GM12872 (cell line): ENCODE measurements around the gene NDUFAB1.

Experiments
- TF ChIP-seq, protein P1 (sequence below): IDR thresholded peaks from 3 replicates; pipeline ENCODE4 v1.5.1; 2011; ENCODE audit warnings: low read depth, mild to moderate bottlenecking, low read length, moderate library complexity; ENCODE audit not compliant: insufficient read depth

The NDUFAB1 gene

DNA sequence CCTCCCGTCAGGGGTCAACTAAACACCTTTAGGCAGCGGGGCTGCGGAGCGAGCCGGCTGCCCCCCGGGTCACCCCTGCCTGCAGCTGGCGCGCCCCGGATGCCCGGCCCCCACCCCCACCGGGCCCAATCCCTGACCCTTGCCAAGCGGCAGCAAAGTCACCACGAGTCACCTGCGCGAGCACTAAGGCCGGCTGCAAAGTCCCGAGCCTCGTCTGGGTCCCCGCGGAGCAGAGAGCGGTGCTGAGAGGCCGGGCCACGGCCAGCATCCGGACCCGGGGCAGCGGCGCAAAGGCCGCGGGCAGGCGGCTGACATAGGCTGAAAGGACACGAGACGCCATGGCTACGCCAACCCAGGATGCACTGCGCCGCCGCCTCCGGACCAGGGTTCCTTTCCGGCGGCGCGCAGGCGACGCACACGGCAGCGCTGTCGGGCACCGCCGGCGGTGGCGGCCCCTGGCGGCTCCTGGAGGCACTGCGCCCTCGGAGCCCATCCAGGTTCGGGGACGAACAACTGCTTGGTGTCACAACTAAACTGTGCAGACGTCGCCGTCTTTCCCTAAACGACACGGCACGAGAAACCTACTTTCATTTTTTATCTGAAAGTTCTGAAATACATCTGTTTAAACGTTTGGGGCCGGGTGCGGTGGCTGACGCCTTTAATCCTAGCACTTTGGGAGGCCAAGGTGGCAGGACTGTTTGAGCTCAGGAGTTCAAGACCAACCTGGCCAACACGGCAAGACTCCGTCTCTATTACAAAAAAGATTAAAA, at the start of gene NDUFAB1:
Gene NDUFAB1, minus strand, starts transcription at position 366 of the 770 bp plus-strand sequence. Its CDS starts 26 bp downstream, at position 340.
- TF ChIP-seq, protein P1, sequence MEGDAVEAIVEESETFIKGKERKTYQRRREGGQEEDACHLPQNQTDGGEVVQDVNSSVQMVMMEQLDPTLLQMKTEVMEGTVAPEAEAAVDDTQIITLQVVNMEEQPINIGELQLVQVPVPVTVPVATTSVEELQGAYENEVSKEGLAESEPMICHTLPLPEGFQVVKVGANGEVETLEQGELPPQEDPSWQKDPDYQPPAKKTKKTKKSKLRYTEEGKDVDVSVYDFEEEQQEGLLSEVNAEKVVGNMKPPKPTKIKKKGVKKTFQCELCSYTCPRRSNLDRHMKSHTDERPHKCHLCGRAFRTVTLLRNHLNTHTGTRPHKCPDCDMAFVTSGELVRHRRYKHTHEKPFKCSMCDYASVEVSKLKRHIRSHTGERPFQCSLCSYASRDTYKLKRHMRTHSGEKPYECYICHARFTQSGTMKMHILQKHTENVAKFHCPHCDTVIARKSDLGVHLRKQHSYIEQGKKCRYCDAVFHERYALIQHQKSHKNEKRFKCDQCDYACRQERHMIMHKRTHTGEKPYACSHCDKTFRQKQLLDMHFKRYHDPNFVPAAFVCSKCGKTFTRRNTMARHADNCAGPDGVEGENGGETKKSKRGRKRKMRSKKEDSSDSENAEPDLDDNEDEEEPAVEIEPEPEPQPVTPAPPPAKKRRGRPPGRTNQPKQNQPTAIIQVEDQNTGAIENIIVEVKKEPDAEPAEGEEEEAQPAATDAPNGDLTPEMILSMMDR, result peak; percentile 96

DNA sequence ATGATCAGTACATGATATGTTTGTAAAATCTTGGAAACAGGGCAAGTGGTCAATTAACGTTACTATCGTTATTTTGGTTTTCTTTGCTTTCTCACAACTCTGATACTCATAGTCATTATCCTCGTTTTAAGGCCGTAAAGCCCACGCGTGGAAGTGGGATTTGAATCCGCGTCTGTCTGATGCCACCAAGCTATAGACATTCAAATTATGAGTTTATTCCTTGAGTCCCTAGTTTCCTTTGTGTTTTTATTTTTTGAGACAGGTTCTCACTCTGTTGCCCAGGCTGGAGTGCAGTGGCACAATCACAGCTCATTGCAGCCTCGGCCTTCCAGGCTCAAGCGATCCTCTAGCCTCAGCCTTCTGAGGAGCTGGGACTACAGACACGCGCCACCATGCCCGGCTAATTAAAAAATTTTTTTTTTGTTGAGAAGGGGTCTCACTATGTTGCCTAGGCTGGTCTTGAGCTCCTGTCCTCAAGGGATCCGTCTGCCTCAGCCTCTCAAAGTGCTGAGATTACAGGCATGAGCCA, 46.2 kb upstream of the NDUFAB1 start:
- TF ChIP-seq, protein P1, result no peak

DNA sequence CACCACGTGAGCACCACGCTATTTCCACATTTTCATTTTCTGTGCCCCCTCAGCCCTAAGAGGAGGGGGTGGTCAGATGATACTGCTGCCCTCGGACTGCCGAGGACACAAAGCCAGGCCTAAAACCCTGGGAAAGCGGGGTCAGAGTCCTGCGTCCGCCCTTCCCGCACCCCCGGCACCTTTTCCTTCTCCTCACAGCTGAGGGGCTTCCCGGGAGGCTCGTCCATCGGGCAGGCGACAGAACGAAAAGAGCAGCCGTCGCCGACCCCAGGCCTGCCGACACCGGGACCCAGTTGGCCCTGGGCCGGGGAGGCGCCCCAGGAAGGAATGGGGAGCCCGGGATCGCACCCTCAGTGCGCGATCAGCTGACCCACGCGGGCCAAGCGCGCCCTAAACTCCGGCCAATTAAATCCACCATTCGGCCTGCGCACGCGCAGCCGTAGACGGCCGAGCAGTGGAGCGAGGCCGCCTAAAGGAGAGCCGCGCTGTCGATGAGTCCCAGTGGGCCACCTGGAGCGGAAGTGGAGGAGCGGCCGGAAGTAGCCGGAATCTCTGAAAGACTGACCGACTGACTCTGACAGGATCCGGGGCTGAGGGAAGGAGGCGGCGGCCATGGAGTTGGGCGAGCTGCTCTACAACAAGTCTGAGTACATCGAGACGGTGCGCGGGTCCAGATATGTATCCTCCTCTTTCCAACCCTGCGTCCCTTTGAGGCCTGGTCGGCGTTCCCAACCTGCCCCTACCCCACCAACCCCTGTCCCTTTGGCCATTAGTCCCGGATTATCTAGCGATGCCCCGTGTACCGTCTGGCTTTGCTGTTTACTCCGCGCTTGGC, 45.0 kb upstream of the NDUFAB1 start, which contains the start of the genes DCTN5 and PALB2:
Gene DCTN5, plus strand, starts transcription at position 536 of the 835 bp plus-strand sequence. Its CDS starts 77 bp downstream, at position 613.
Gene PALB2, minus strand, starts transcription at position 380 of the 835 bp plus-strand sequence. Its CDS starts 153 bp downstream, at position 227.
- TF ChIP-seq, protein P1, result no peak

DNA sequence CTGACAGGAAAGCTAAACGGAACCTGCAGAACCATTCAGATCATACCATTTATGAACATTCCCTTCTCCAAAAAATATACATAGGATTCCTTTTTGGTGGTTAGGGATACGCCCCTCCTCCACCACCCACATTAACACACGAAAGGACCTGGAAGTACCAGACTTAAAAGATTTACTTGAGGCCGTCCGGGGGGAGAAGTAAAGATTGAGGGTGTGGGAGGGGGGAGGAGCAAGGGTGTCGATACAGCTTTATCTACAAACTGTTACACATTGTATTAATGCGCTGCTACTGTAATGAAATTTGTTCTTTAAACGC, 44.5 kb upstream of the NDUFAB1 start:
- TF ChIP-seq, protein P1, result no peak

DNA sequence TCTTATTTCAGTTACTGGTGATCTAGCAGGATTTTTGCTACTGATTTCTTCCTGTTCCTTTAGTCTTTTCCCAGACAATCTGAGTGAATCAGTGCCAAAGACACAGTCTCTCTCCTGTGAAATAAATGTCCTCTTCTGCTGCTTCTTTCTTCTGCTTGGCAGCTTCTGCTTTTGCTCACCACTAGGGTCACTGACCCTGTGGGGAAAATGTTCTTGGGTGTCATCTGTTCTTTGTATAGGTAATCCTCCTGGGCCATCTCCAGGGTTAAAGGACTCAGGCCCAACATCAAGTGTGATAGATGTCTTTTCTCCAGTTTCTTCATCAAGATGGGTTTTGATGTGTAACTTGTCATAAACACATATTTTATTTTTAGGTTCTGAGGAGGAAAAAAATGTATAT, 39.8 kb upstream of the NDUFAB1 start:
- TF ChIP-seq, protein P1, result peak; percentile 22; the same call in 1 of the 3 replicates

DNA sequence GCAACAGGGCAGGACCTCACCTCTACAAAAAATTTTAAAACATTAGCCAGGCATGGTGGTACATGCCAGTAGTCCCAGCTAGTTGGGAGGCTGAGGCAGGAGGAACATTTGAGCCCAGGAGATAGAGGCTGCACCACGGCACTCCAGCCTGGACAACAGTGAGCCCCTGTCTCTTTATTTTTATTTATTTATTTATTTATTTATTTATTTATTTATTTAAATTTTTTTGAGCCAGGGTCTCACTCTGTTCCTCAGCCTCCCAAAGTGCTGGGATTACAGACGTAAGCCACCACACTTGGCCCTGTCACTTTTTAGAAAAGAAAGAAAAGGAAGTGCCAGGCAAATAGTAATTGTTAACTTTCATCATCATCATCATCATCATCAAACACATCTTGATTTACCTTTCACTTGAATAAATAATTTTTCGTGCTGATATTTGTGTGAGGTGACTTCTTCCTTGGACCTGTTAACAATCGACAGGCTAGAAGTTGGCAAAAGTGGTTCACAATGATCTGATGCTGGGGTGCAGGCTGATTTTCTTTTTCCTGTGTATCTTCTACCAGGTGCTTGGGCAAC, 38.4 kb upstream of the NDUFAB1 start:
- TF ChIP-seq, protein P1, result no peak

DNA sequence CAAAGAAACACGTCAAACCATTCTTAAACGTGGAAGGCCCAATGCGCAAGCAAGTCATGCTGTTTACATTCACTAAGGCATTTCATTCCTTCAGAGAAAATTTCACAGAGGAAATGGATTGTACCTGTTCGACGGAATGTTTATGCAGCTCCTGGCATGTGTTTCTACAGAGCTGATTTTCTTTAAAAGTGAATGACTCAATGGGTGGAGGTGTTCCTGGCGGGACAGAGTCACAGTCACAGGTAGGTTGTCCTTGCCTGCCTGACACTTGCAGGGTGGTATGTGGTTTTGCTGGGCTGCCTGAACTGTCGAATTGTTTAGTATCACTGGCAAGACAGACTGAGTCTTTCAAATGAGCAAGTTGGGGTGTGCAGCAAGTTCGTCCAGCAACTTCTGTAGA, 33.4 kb upstream of the NDUFAB1 start:
- TF ChIP-seq, protein P1, result no peak
